Measurements from ENCODE around the gene GARS1. TPM values are rescaled to one million over a fixed set of nuclear protein-coding genes. Genes with fewer than 3 reads are reported as not detected.

Gene GARS1
- total RNA-seq, 1 donor from 2014 or later: 83.7 TPM

DNA sequence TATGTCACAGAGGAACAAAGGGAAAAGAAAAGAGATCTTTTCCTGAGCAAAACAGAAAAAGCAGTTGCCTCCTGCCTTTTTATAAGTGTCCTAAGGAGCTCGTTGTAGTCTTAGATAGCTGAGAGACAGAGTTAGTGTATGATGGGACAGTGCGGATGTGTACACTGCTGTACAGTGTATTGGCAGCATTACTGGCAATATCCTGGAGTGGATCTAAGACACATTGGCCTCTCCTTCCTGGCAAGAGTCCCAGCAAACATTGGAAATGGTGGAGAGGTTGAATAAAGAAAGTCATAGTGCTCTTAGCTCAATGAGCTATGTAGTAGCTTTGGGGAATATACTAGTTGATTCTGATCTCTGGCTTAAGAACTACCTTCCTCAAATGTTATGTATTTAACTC is 22.7 kb downstream of the GARS1 start:
- intact Hi-C loops (cut with DNase I): no loop called here
- no peak overlapping the region for H3K4me3 ChIP-seq
- H3K9me3 ChIP-seq: no peaks in the 10 kb centered on the region
- no peak for TF ChIP-seq POLR2AphosphoS5 (IDR thresholded peaks at IDR 0.05; ENCODE audit: insufficient read depth in 1 of 2, low read depth in 1 of 2)
- TF ChIP-seq POLR2A (IDR thresholded peaks at IDR 0.05): no peak
- TF ChIP-seq CTCF (IDR thresholded peaks at IDR 0.05): no peak
- no peak for DNase-seq (ENCODE audit: extremely low spot score in 2 of 2)
- H3K27me3 ChIP-seq: no peaks in the 10 kb centered on the region
- H3K4me1 ChIP-seq: no peaks in the 10 kb centered on the region
- peaks cover 0 to 49% of the 10 kb centered on the region in 2 donors for H3K36me3 ChIP-seq
- no peak overlapping the region for H3K27ac ChIP-seq

GRCh38 chr7:30618080-30618676 is 23.5 kb downstream of the GARS1 start:
- no peak overlapping the region for H3K27ac ChIP-seq
- peaks cover 0 to 46% of the 10 kb centered on the region in 2 donors for H3K36me3 ChIP-seq
- H3K27me3 ChIP-seq: no peaks in the 10 kb centered on the region
- no peak overlapping the region for H3K4me3 ChIP-seq
- TF ChIP-seq POLR2AphosphoS5 (IDR thresholded peaks at IDR 0.05; ENCODE audit: insufficient read depth in 1 of 2, low read depth in 1 of 2) (no peak), CTCF (IDR thresholded peaks at IDR 0.05) (no peak), POLR2A (IDR thresholded peaks at IDR 0.05) (no peak)
- no peak for DNase-seq (ENCODE audit: extremely low spot score in 2 of 2)
- no peaks in the 10 kb centered on the region for H3K4me1 ChIP-seq
- no peaks in the 10 kb centered on the region for H3K9me3 ChIP-seq
- intact Hi-C loops (cut with DNase I): no loop called here

DNA sequence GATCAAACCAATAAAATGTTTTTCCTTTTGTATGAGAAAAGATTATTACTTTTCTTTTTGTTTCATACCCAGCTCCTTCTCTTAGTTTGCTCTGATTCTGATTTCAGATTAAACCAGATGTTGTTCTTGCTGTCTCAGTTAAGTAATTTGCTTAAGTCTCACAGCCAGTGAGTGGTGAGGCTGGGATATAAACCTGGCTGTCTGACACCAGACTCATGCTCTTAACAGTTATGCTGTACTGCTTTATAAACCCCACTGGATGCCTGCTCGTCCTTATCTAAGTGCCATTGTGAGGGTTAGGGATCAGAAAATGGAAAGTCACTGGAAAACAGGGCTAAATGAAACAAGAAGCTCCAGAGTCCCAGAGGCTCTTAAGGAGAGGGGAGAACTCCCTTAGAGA is 24.3 kb downstream of the GARS1 start:
- peaks cover 0 to 44% of the 10 kb centered on the region in 2 donors for H3K36me3 ChIP-seq
- no peak for TF ChIP-seq POLR2A (IDR thresholded peaks at IDR 0.05)
- no peaks in the 10 kb centered on the region for H3K4me1 ChIP-seq
- H3K4me3 ChIP-seq: no peak overlapping the region
- no peak for DNase-seq (ENCODE audit: extremely low spot score in 2 of 2)
- no peaks in the 10 kb centered on the region for H3K27me3 ChIP-seq
- H3K27ac ChIP-seq: no peak overlapping the region
- intact Hi-C loops (cut with DNase I): no loop called here
- H3K9me3 ChIP-seq: no peaks in the 10 kb centered on the region

- Histone ChIP-seq H3K4me1 (no peaks in the 10 kb centered on the region), H3K9me3 (no peaks in the 10 kb centered on the region), H3K27ac (no peak overlapping the region), H3K4me3 (no peak overlapping the region), H3K36me3 (peaks cover 0 to 69% of the 10 kb centered on the region in 2 donors), H3K27me3 (no peaks in the 10 kb centered on the region)
- DNase-seq (ENCODE audit: extremely low spot score in 2 of 2): no peak
- no peak for TF ChIP-seq POLR2A (IDR thresholded peaks at IDR 0.05)
- no peak for TF ChIP-seq POLR2AphosphoS5 (IDR thresholded peaks at IDR 0.05; ENCODE audit: insufficient read depth in 1 of 2, low read depth in 1 of 2)
- no peak for TF ChIP-seq CTCF (IDR thresholded peaks at IDR 0.05)
- intact Hi-C loops (cut with DNase I): no loop called here
These were observed 30.6 kb downstream of the GARS1 start for GRCh38 chr7:30625283-30625682.

- intact Hi-C loops (cut with DNase I): no loop called here
- no peak for DNase-seq (ENCODE audit: extremely low spot score in 2 of 2)
- Histone ChIP-seq H3K27ac (no peak overlapping the region), H3K4me1 (no peaks in the 10 kb centered on the region), H3K36me3 (peaks cover 0 to 77% of the 10 kb centered on the region in 2 donors), H3K27me3 (no peaks in the 10 kb centered on the region), H3K9me3 (no peaks in the 10 kb centered on the region), H3K4me3 (no peak overlapping the region)
- no peak for TF ChIP-seq POLR2AphosphoS5 (IDR thresholded peaks at IDR 0.05; ENCODE audit: insufficient read depth in 1 of 2, low read depth in 1 of 2)
- TF ChIP-seq CTCF (IDR thresholded peaks at IDR 0.05): no peak
- no peak for TF ChIP-seq POLR2A (IDR thresholded peaks at IDR 0.05)
These were observed 32.3 kb downstream of the GARS1 start for GRCh38 chr7:30627026-30627425.
